ENCODE measurements around the gene KCNIP1. TPM values are rescaled to one million over a fixed set of nuclear protein-coding genes. Genes with fewer than 3 reads are reported as not detected.

KCNIP1 gene
- total RNA-seq, 2 donors from 2014 or later: not detected

- H3K27ac Mint-ChIP-seq: peak overlapping the region; percentile 81
- WGBS, 2 experiments (ENCODE audit: insufficient coverage in 1 of 2, insufficient read length in 1 of 2): 81 to 84% methylated on average over 7 to 12 of the region's 12 CpGs
- H3K9me3 ChIP-seq (ENCODE audit: control insufficient read depth, low read length): no peaks in the 10 kb centered on the region
- no peak overlapping the region for H3K27ac ChIP-seq (ENCODE audit: low read depth, low read length)
- no peak overlapping the region for H3K4me3 ChIP-seq (ENCODE audit: low read length)
- no peaks in the 10 kb centered on the region for H3K36me3 ChIP-seq (ENCODE audit: control insufficient read depth, insufficient read depth, low read length)
- H3K4me1 ChIP-seq (ENCODE audit: control insufficient read depth, insufficient read depth, low read length): peaks cover 5% of the 10 kb centered on the region
- H3K9ac ChIP-seq (ENCODE audit: extremely low read depth, low read length, poor library complexity, severe bottlenecking): no peak overlapping the region
- peak; percentile 44 for TF ChIP-seq CTCF (conservative IDR thresholded peaks at IDR 0.05)
- H3K27me3 Mint-ChIP-seq (ENCODE audit: insufficient read depth): peaks cover 83% of the 10 kb centered on the region
- peaks cover 21% of the 10 kb centered on the region for H3K27me3 ChIP-seq (ENCODE audit: control insufficient read depth, insufficient read depth, low read length, poor library complexity, severe bottlenecking)
- peak overlapping the region; percentile 23 for H3K4me3 Mint-ChIP-seq
- H3K36me3 Mint-ChIP-seq (ENCODE audit: low read depth): no peaks in the 10 kb centered on the region
- no peaks in the 10 kb centered on the region for H3K9me3 Mint-ChIP-seq
- peaks cover 28% of the 10 kb centered on the region for H3K4me1 Mint-ChIP-seq
- peak; percentile 83 for DNase-seq
Measured at GRCh38 chr5:170773024-170773985, 269.5 kb downstream of the KCNIP1 start.

- Mint-ChIP-seq H3K9me3 (no peaks in the 10 kb centered on the region), H3K4me1 (peaks cover 23% of the 10 kb centered on the region), H3K27me3 (ENCODE audit: insufficient read depth) (peaks cover 89% of the 10 kb centered on the region), H3K27ac (no peak overlapping the region), H3K4me3 (no peak overlapping the region), H3K36me3 (ENCODE audit: low read depth) (no peaks in the 10 kb centered on the region)
- H3K27me3 ChIP-seq (ENCODE audit: control insufficient read depth, insufficient read depth, low read length, poor library complexity, severe bottlenecking): peaks cover 36% of the 10 kb centered on the region
- no peak for DNase-seq
- 91 to 93% methylated on average over 5 of the region's 5 CpGs for WGBS, 2 experiments (ENCODE audit: insufficient coverage in 1 of 2, insufficient read length in 1 of 2)
- no peak overlapping the region for H3K27ac ChIP-seq (ENCODE audit: low read depth, low read length)
- TF ChIP-seq CTCF (conservative IDR thresholded peaks at IDR 0.05): peak; percentile 52
- H3K4me3 ChIP-seq (ENCODE audit: low read length): no peak overlapping the region
- no peaks in the 10 kb centered on the region for H3K9me3 ChIP-seq (ENCODE audit: control insufficient read depth, low read length)
- peaks cover 3% of the 10 kb centered on the region for H3K4me1 ChIP-seq (ENCODE audit: control insufficient read depth, insufficient read depth, low read length)
- no peak overlapping the region for H3K9ac ChIP-seq (ENCODE audit: extremely low read depth, low read length, poor library complexity, severe bottlenecking)
- H3K36me3 ChIP-seq (ENCODE audit: control insufficient read depth, insufficient read depth, low read length): no peaks in the 10 kb centered on the region
Measured at GRCh38 chr5:170774831-170775230, 271.0 kb downstream of the KCNIP1 start.

GRCh38 chr5:170781946-170782345 lies 278.1 kb downstream of the KCNIP1 start:
- Mint-ChIP-seq H3K27me3 (ENCODE audit: insufficient read depth) (peaks cover 90% of the 10 kb centered on the region), H3K4me1 (peaks cover 19% of the 10 kb centered on the region), H3K9me3 (no peaks in the 10 kb centered on the region), H3K27ac (no peak overlapping the region), H3K36me3 (ENCODE audit: low read depth) (no peaks in the 10 kb centered on the region), H3K4me3 (no peak overlapping the region)
- Histone ChIP-seq H3K27me3 (ENCODE audit: control insufficient read depth, insufficient read depth, low read length, poor library complexity, severe bottlenecking) (peaks cover 96% of the 10 kb centered on the region), H3K36me3 (ENCODE audit: control insufficient read depth, insufficient read depth, low read length) (no peaks in the 10 kb centered on the region), H3K9me3 (ENCODE audit: control insufficient read depth, low read length) (no peaks in the 10 kb centered on the region), H3K4me1 (ENCODE audit: control insufficient read depth, insufficient read depth, low read length) (peaks cover 3% of the 10 kb centered on the region), H3K27ac (ENCODE audit: low read depth, low read length) (no peak overlapping the region), H3K9ac (ENCODE audit: extremely low read depth, low read length, poor library complexity, severe bottlenecking) (no peak overlapping the region), H3K4me3 (ENCODE audit: low read length) (no peak overlapping the region)
- no peak for DNase-seq
- peak; percentile 8 for TF ChIP-seq CTCF (conservative IDR thresholded peaks at IDR 0.05)
- WGBS, 2 experiments (ENCODE audit: insufficient coverage in 1 of 2, insufficient read length in 1 of 2): 89 to 100% methylated on average over 1 of the region's 1 CpG
